SK-N-MC (cell line): ENCODE measurements around the gene OR1I1.

Experiments used
- DNase-seq: peaks from one replicate; pipeline ENCODE4 v3.0.0-alpha.2; 2011; ENCODE audit warnings: low read depth, low spot score
- H3K27ac ChIP-seq: fragments of 200-600 bp; sonication (generic); 2 replicates; pipeline ENCODE4 v1.5.1; 2016; ENCODE audit warnings: mixed run types
- H3K36me3 ChIP-seq: fragments of 200-600 bp; sonication (generic); 2 replicates; pipeline ENCODE4 v1.6.1; 2017; ENCODE audit warnings: antibody characterized with exemption, low read length, mixed read lengths; ENCODE audit not compliant: insufficient read depth
- H3K4me3 ChIP-seq: fragments of 200-600 bp; sonication (generic); 2 replicates; pipeline ENCODE4 v1.5.1; 2016
- H3K9ac ChIP-seq: fragments of 200-600 bp; sonication (generic); 2 replicates; pipeline ENCODE4 v1.8.0; 2017; ENCODE audit warnings: mixed run types, mixed read lengths; ENCODE audit not compliant: insufficient read length
- H3K9me3 ChIP-seq: fragments of 200-600 bp; sonication (generic); 2 replicates; pipeline ENCODE4 v1.6.1; 2017; ENCODE audit warnings: low read depth, mild to moderate bottlenecking, antibody characterized with exemption, low read length, moderate library complexity, mixed read lengths
- EZH2 ChIP-seq: fragments of 200-600 bp; sonication (generic); IDR thresholded peaks from one replicate; pipeline ENCODE4 v1.6.1; 2017; ENCODE audit warnings: antibody characterized with exemption
- FOXP2 ChIP-seq: optimal IDR thresholded peaks from 2 replicates; pipeline ENCODE3; 2011; ENCODE audit warnings: mild to moderate bottlenecking, moderate library complexity; ENCODE audit not compliant: insufficient read depth; ENCODE audit errors: extremely low read length, control extremely low read depth
- POLR2AphosphoS5 ChIP-seq: IDR thresholded peaks from 2 replicates; pipeline ENCODE4 v1.6.1; 2012; ENCODE audit warnings: mild to moderate bottlenecking, low read depth, low read length, borderline replicate concordance

OR1I1 gene

GRCh38 chr19:15104411-15104810 lies 22.4 kb downstream of the OR1I1 start:
- TF ChIP-seq POLR2AphosphoS5 (no peak), FOXP2 (no peak), EZH2 (no peak)
- DNase-seq = no peak
- Histone ChIP-seq H3K9ac (no peak overlapping the region), H3K4me3 (no peak overlapping the region), H3K9me3 (no peaks in the 10 kb centered on the region), H3K36me3 (no peaks in the 10 kb centered on the region), H3K27ac (no peak overlapping the region)

- DNase-seq = no peak
- no peaks in the 10 kb centered on the region for H3K9me3 ChIP-seq
- no peak overlapping the region for H3K9ac ChIP-seq
- no peaks in the 10 kb centered on the region for H3K36me3 ChIP-seq
- no peak overlapping the region for H3K27ac ChIP-seq
- no peak overlapping the region for H3K4me3 ChIP-seq
- no peak for TF ChIP-seq POLR2AphosphoS5
- no peak for TF ChIP-seq EZH2
- no peak for TF ChIP-seq FOXP2
Measured at GRCh38 chr19:15105044-15105443, 23.0 kb downstream of the OR1I1 start.

GRCh38 chr19:15107061-15108010 lies 25.3 kb downstream of the OR1I1 start, which contains the start of gene SYDE1:
SYDE1 (plus strand) TSS chr19:15107401; CDS start chr19:15107434, 33 bp downstream.
- Histone ChIP-seq H3K36me3 (peaks cover 6% of the 10 kb centered on the region; the same call in 1 of the 2 replicates), H3K9me3 (no peaks in the 10 kb centered on the region), H3K4me3 (peak within 1 kb of the TSS; percentile 89), H3K9ac (peak within 1 kb of the TSS; percentile 91), H3K27ac (peak within 1 kb of the TSS; percentile 74)
- no peak for DNase-seq
- TF ChIP-seq POLR2AphosphoS5 (no peak), EZH2 (no peak), FOXP2 (no peak)

GRCh38 chr19:15108145-15108844 lies 26.3 kb downstream of the OR1I1 start:
- peak overlapping the region; percentile 91 for H3K9ac ChIP-seq
- DNase-seq = no peak
- no peaks in the 10 kb centered on the region for H3K9me3 ChIP-seq
- H3K27ac ChIP-seq = peak overlapping the region; percentile 39
- peak overlapping the region; percentile 89 for H3K4me3 ChIP-seq
- TF ChIP-seq EZH2 (no peak), FOXP2 (no peak), POLR2AphosphoS5 (no peak)
- peaks cover 11% of the 10 kb centered on the region; the same call in 1 of the 2 replicates for H3K36me3 ChIP-seq

- Histone ChIP-seq H3K4me3 (no peak overlapping the region), H3K27ac (no peak overlapping the region), H3K9me3 (no peaks in the 10 kb centered on the region), H3K36me3 (peaks cover 19% of the 10 kb centered on the region; the same call in 1 of the 2 replicates), H3K9ac (no peak overlapping the region)
- no peak for TF ChIP-seq POLR2AphosphoS5
- no peak for DNase-seq
Measured at GRCh38 chr19:15108845-15109767, 27.1 kb downstream of the OR1I1 start.

- H3K27ac ChIP-seq = no peak overlapping the region
Measured at GRCh38 chr19:15109768-15110417, 27.9 kb downstream of the OR1I1 start.

GRCh38 chr19:15110418-15110815 lies 28.4 kb downstream of the OR1I1 start:
- no peak overlapping the region for H3K9ac ChIP-seq
- no peak overlapping the region for H3K4me3 ChIP-seq
- no peak overlapping the region for H3K27ac ChIP-seq
- H3K36me3 ChIP-seq = peaks cover 29% of the 10 kb centered on the region; the same call in 1 of the 2 replicates
- no peaks in the 10 kb centered on the region for H3K9me3 ChIP-seq
- no peak for DNase-seq
- no peak for TF ChIP-seq FOXP2
- TF ChIP-seq EZH2 = no peak
- TF ChIP-seq POLR2AphosphoS5 = no peak

More at GRCh38 chr19:15109768-15110417, 27.9 kb downstream of the OR1I1 start:
- no peaks in the 10 kb centered on the region for H3K9me3 ChIP-seq
- no peak overlapping the region for H3K9ac ChIP-seq
- no peak overlapping the region for H3K4me3 ChIP-seq
- DNase-seq = no peak
- TF ChIP-seq EZH2 (no peak), FOXP2 (no peak), POLR2AphosphoS5 (no peak)
- peaks cover 23% of the 10 kb centered on the region; the same call in 1 of the 2 replicates for H3K36me3 ChIP-seq
